Spleen (tissue), 11 donors: ENCODE measurements around the gene TMEM201. TPM values are rescaled to one million over a fixed set of nuclear protein-coding genes. Genes with fewer than 3 reads are reported as not detected.
A peak's percentile ranks its signal among the peaks of the same experiment; 100 is the strongest.

Experiments used
- DNase-seq: peaks from one replicate; pipeline ENCODE4 v3.0.0-alpha.2; 2020
- H3K27ac ChIP-seq, 8 donors: fragments of 200-600 bp; sonication (generic) in 7 of 8; 1 replicate in 4 of 8; 2 replicates in 4 of 8; pipeline versions ENCODE4 v1.5.0 to v1.8.0; 2016 to 2021; ENCODE audit warnings: inconsistent platforms in 4 of 8, mild to moderate bottlenecking in 4 of 8, moderate library complexity in 1 of 8
- H3K27me3 ChIP-seq, 7 donors: fragments of 200-600 bp; sonication (generic) in 6 of 7; replicated peaks in 1 of 7; 1 replicate in 4 of 7; 2 replicates in 3 of 7; pipeline versions ENCODE4 v1.5.0 to v1.8.0; 2016 to 2021; ENCODE audit warnings: inconsistent platforms in 3 of 7, mild to moderate bottlenecking in 1 of 7
- H3K36me3 ChIP-seq, 6 donors: fragments of 200-600 bp; sonication (generic) in 5 of 6; 1 replicate in 4 of 6; 2 replicates in 2 of 6; pipeline versions ENCODE4 v1.5.0 to v1.8.0; 2016 to 2021; ENCODE audit warnings: inconsistent platforms in 2 of 6
- H3K4me1 ChIP-seq, 6 donors: fragments of 200-600 bp; sonication (generic) in 5 of 6; 1 replicate in 3 of 6; 2 replicates in 3 of 6; pipeline versions ENCODE4 v1.5.0 to v1.8.0; 2016 to 2021; ENCODE audit warnings: inconsistent platforms in 3 of 6
- H3K4me3 ChIP-seq, 8 donors: fragments of 200-600 bp; sonication (generic) in 7 of 8; 1 replicate in 4 of 8; 2 replicates in 4 of 8; pipeline versions ENCODE4 v1.5.0 to v1.8.0; 2016 to 2021; ENCODE audit warnings: inconsistent platforms in 4 of 8, mild to moderate bottlenecking in 4 of 8, moderate library complexity in 2 of 8
- H3K9me3 ChIP-seq, 8 donors: fragments of 200-600 bp; sonication (generic) in 7 of 8; 1 replicate in 4 of 8; 2 replicates in 4 of 8; pipeline versions ENCODE4 v1.5.0 to v1.8.0; 2016 to 2021; ENCODE audit warnings: inconsistent platforms in 4 of 8
- CTCF ChIP-seq, 11 experiments: fragments of 200-600 bp in 7 of 11; fragments of 450-650 bp in 4 of 11; sonication (generic) in 4 of 11; IDR thresholded peaks in 8 of 11; conservative IDR thresholded peaks in 3 of 11; 1 replicate in 7 of 11; 2 replicates in 4 of 11; pipeline versions ENCODE4 v1.4.0 to v1.8.0; 2016 to 2021; ENCODE audit warnings: antibody characterized with exemption in 11 of 11, inconsistent platforms in 4 of 11, mild to moderate bottlenecking in 1 of 11
- POLR2A ChIP-seq, 3 donors: fragments of 450-650 bp; IDR thresholded peaks; one replicate each; pipeline ENCODE4 v1.5.1; 2017; ENCODE audit warnings: antibody characterized with exemption in 3 of 3, mild to moderate bottlenecking in 1 of 3
- POLR2AphosphoS5 ChIP-seq, 3 donors: sonication (generic); formaldehyde crosslinking; IDR thresholded peaks; one replicate each; pipeline ENCODE4 v1.5.1; 2017; ENCODE audit warnings: antibody characterized with exemption in 3 of 3
- WGBS, 5 donors: extraction: QIAGEN DNeasy Blood & Tissue Kit in 3 of 5; methylation state at CpG; one replicate each; pipeline versions ENCODE4 v1.1.5 to v1.1.7; 2013 to 2018; 5-methylcytosine and 5-hydroxymethylcytosine counted together
- intact Hi-C: fragments of 100-400 bp; cut with DNase I; formaldehyde crosslinking; loops from one replicate; pipeline ENCODE4 v1.15.0; 2023; ENCODE audit warnings: low total_unique reads
- polyA plus RNA-seq, 3 donors: library from polyadenylated mRNA; stranded (reverse); fragments of 200-250 nt; gene quantifications; one replicate each; pipeline ENCODE4 v1.2.1, GENCODE V29; 2013
- total RNA-seq, 7 donors: library from RNA; depleted of rRNA in 3 of 7; stranded (reverse); fragments of >200 nt in 3 of 7; fragmentation: NEBNext Ultra II Directional in 4 of 7; extraction: Animal tissue kit (Norgen Biotek cat#: 25700) in 4 of 7; gene quantifications; one replicate each; pipeline versions ENCODE4 v1.1.0 to v1.2.1, GENCODE V29; 2016 to 2021
- donor health status: healthy with polysubstance abuse.
- donor health status: DM: no; HTN: no; CAD: no; lungs with moderate emphysema.
- donor health status: DM: no; HTN: no; CAD: no.
- donor health status: Bipolar disorder and iron deficiency.
- donor health status: healthy.
- donor health status: DM: no; HTN: no; CAD: no.
- donor health status: DM: yes; HTN: yes; CAD: no.

TMEM201 gene
- total and polyA plus RNA-seq, 10 donors: 2.5 to 11.6 (median 6.3) TPM

- no peak overlapping the region for H3K4me3 ChIP-seq
- 72 to 85% (median 81%) methylated on average over 13 to 16 of the region's 16 CpGs for WGBS, 5 donors
- H3K27ac ChIP-seq: peak overlapping the region in 5 of 8 donors; percentile 47 to 64 (median 52)
- peaks cover 0 to 21% (median 3%) of the 10 kb centered on the region in 6 donors for H3K36me3 ChIP-seq
- DNase-seq: peak; percentile 69
- TF ChIP-seq POLR2A (IDR thresholded peaks at IDR 0.05): no peak
- no peak for TF ChIP-seq CTCF (IDR thresholded peaks at IDR 0.05 in 8 of 11, conservative IDR thresholded peaks at IDR 0.05 in 3 of 11)
- TF ChIP-seq POLR2AphosphoS5 (IDR thresholded peaks at IDR 0.05): no peak
- no peaks in the 10 kb centered on the region for H3K9me3 ChIP-seq
- intact Hi-C loops: no loop called here
- no peaks in the 10 kb centered on the region for H3K27me3 ChIP-seq
- H3K4me1 ChIP-seq: peaks cover 24 to 69% (median 55%) of the 10 kb centered on the region in 6 donors
Observed at GRCh38 chr1:9592510-9593075, 3.9 kb downstream of the TMEM201 start.

GRCh38 chr1:9593147-9593491 lies 4.4 kb downstream of the TMEM201 start:
- 44 to 58% (median 54%) methylated on average over 1 to 9 of the region's 9 CpGs for WGBS, 5 donors

GRCh38 chr1:9593492-9594465 lies 5.1 kb downstream of the TMEM201 start:
- Histone ChIP-seq H3K27ac (peak overlapping the region in 5 of 8 donors; percentile 48 to 64 (median 53)), H3K27me3 (no peaks in the 10 kb centered on the region), H3K36me3 (peaks cover 0 to 33% (median 14%) of the 10 kb centered on the region in 6 donors), H3K9me3 (no peaks in the 10 kb centered on the region), H3K4me1 (peaks cover 24 to 61% (median 50%) of the 10 kb centered on the region in 6 donors), H3K4me3 (peak overlapping the region in 1 of 8 donors; percentile 31)
- TF ChIP-seq POLR2AphosphoS5 (IDR thresholded peaks at IDR 0.05) (peak in 2 of 3 donors; percentile 45 to 47), POLR2A (IDR thresholded peaks at IDR 0.05) (no peak)
- peak; percentile 88 for DNase-seq
- WGBS, 5 donors: 51 to 66% (median 63%) methylated on average over 12 to 25 of the region's 25 CpGs
- intact Hi-C loops: no loop called here

More at GRCh38 chr1:9593147-9593491, 4.4 kb downstream of the TMEM201 start:
- Histone ChIP-seq H3K27me3 (no peaks in the 10 kb centered on the region), H3K27ac (peak overlapping the region in 6 of 8 donors; percentile 47 to 64 (median 52)), H3K9me3 (no peaks in the 10 kb centered on the region), H3K36me3 (peaks cover 0 to 26% (median 8%) of the 10 kb centered on the region in 6 donors), H3K4me1 (peaks cover 24 to 64% (median 53%) of the 10 kb centered on the region in 6 donors), H3K4me3 (peak overlapping the region in 1 of 8 donors; percentile 31)
- no peak for TF ChIP-seq POLR2A (IDR thresholded peaks at IDR 0.05)
- TF ChIP-seq CTCF (IDR thresholded peaks at IDR 0.05 in 8 of 11, conservative IDR thresholded peaks at IDR 0.05 in 3 of 11): no peak
- TF ChIP-seq POLR2AphosphoS5 (IDR thresholded peaks at IDR 0.05): no peak
- intact Hi-C loops: no loop called here
- no peak for DNase-seq

- Histone ChIP-seq H3K36me3 (peaks cover 0 to 41% (median 20%) of the 10 kb centered on the region in 6 donors), H3K27me3 (no peaks in the 10 kb centered on the region), H3K4me1 (peaks cover 22 to 56% (median 46%) of the 10 kb centered on the region in 6 donors), H3K9me3 (no peaks in the 10 kb centered on the region), H3K4me3 (no peak overlapping the region), H3K27ac (no peak overlapping the region)
- intact Hi-C loops: no loop called here
- peak; percentile 69 for DNase-seq
- TF ChIP-seq POLR2AphosphoS5 (IDR thresholded peaks at IDR 0.05) (no peak), POLR2A (IDR thresholded peaks at IDR 0.05) (no peak), CTCF (IDR thresholded peaks at IDR 0.05 in 8 of 11, conservative IDR thresholded peaks at IDR 0.05 in 3 of 11) (no peak)
- 91 to 96% (median 93%) methylated on average over 16 to 20 of the region's 20 CpGs for WGBS, 5 donors
Observed at GRCh38 chr1:9594471-9595155, 5.9 kb downstream of the TMEM201 start.
